Tibial artery (tissue), 4 donors: ENCODE results near the gene ARHGEF6.

ENCODE experiments used
- DNase-seq, 2 donors: peaks; one replicate each; pipeline ENCODE4 v3.0.0-alpha.2; 2019
- H3K27ac ChIP-seq, 2 donors: fragments of 200-600 bp; sonication (generic) in 1 of 2; 1 replicate in 1 of 2; 2 replicates in 1 of 2; pipeline ENCODE4 v1.5.1; 2018 to 2019; ENCODE audit warnings: mild to moderate bottlenecking in 1 of 2
- H3K27me3 ChIP-seq, 2 donors: fragments of 200-600 bp; sonication (generic) in 1 of 2; one replicate each; pipeline versions ENCODE4 v1.5.1 to v1.6.0; 2016 to 2019
- H3K36me3 ChIP-seq, 3 donors: fragments of 200-600 bp; sonication (generic) in 2 of 3; one replicate each; pipeline ENCODE4 v1.5.1; 2016 to 2019; ENCODE audit warnings: mild to moderate bottlenecking in 2 of 3
- H3K4me1 ChIP-seq, 4 donors: fragments of 200-600 bp; sonication (generic) in 2 of 4; 1 replicate in 3 of 4; 2 replicates in 1 of 4; pipeline ENCODE4 v1.5.1; 2016 to 2019
- H3K4me3 ChIP-seq, 2 donors: fragments of 200-600 bp; sonication (generic) in 1 of 2; 1 replicate in 1 of 2; 2 replicates in 1 of 2; pipeline ENCODE4 v1.5.1; 2018 to 2019; ENCODE audit warnings: mild to moderate bottlenecking in 2 of 2
- H3K9me3 ChIP-seq, 3 donors: fragments of 200-600 bp; sonication (generic) in 1 of 3; one replicate each; pipeline ENCODE4 v1.5.1; 2016 to 2019
- CTCF ChIP-seq, 2 experiments: fragments of 200-600 bp in 1 of 2; fragments of 450-650 bp in 1 of 2; IDR thresholded peaks; one replicate each; pipeline ENCODE4 v1.5.1; 2017 to 2019; ENCODE audit warnings: antibody characterized with exemption in 2 of 2, mild to moderate bottlenecking in 1 of 2, moderate library complexity in 1 of 2
- intact Hi-C: fragments of 100-400 bp; cut with DNase I; formaldehyde crosslinking; loops from one replicate; pipeline ENCODE4 v1.15.0; 2023; ENCODE audit warnings: low total_unique reads

ARHGEF6 gene

GRCh38 chrX:136684120-136684519 is 96.6 kb downstream of the ARHGEF6 start:
- TF ChIP-seq CTCF (IDR thresholded peaks at IDR 0.05), result no peak

GRCh38 chrX:136679531-136679930 is 101.2 kb downstream of the ARHGEF6 start:
- no peaks in the 10 kb centered on the region for H3K9me3 ChIP-seq
- H3K4me1 ChIP-seq, result no peaks in the 10 kb centered on the region
- no peak for TF ChIP-seq CTCF (IDR thresholded peaks at IDR 0.05)
- peaks cover 0 to 19% (median 0%) of the 10 kb centered on the region in 3 donors for H3K36me3 ChIP-seq
- no peak overlapping the region for H3K27ac ChIP-seq
- intact Hi-C loops, result no loop called here
- H3K27me3 ChIP-seq, result no peaks in the 10 kb centered on the region
- no peak overlapping the region for H3K4me3 ChIP-seq
- DNase-seq, result no peak

More at GRCh38 chrX:136684120-136684519, 96.6 kb downstream of the ARHGEF6 start:
- Histone ChIP-seq H3K4me1 (no peaks in the 10 kb centered on the region), H3K4me3 (no peak overlapping the region), H3K27ac (no peak overlapping the region), H3K36me3 (peaks cover 0 to 23% (median 8%) of the 10 kb centered on the region in 3 donors), H3K27me3 (no peaks in the 10 kb centered on the region), H3K9me3 (no peaks in the 10 kb centered on the region)
- intact Hi-C loops, result no loop called here
- DNase-seq, result no peak

- peaks cover 2 to 45% (median 16%) of the 10 kb centered on the region in 3 donors for H3K36me3 ChIP-seq
- H3K9me3 ChIP-seq, result no peaks in the 10 kb centered on the region
- intact Hi-C loops, result no loop called here
- H3K27ac ChIP-seq, result no peak overlapping the region
- TF ChIP-seq CTCF (IDR thresholded peaks at IDR 0.05), result no peak
- no peak for DNase-seq
- no peak overlapping the region for H3K4me3 ChIP-seq
- H3K27me3 ChIP-seq, result no peaks in the 10 kb centered on the region
- H3K4me1 ChIP-seq, result no peaks in the 10 kb centered on the region
Measured at GRCh38 chrX:136674270-136674985, 106.3 kb downstream of the ARHGEF6 start.

GRCh38 chrX:136671006-136671610 is 109.6 kb downstream of the ARHGEF6 start:
- intact Hi-C loops, result no loop called here
- TF ChIP-seq CTCF (IDR thresholded peaks at IDR 0.05), result no peak

GRCh38 chrX:136667446-136668168 is 113.1 kb downstream of the ARHGEF6 start:
- Histone ChIP-seq H3K4me1 (no peaks in the 10 kb centered on the region), H3K27ac (no peak overlapping the region), H3K36me3 (peaks cover 29 to 52% (median 39%) of the 10 kb centered on the region in 3 donors), H3K4me3 (no peak overlapping the region), H3K9me3 (peaks cover 0 to 4% (median 0%) of the 10 kb centered on the region in 3 donors), H3K27me3 (no peaks in the 10 kb centered on the region)
- no peak for TF ChIP-seq CTCF (IDR thresholded peaks at IDR 0.05)
- intact Hi-C loops, result no loop called here
- no peak for DNase-seq

More at GRCh38 chrX:136671006-136671610, 109.6 kb downstream of the ARHGEF6 start:
- no peaks in the 10 kb centered on the region for H3K4me1 ChIP-seq
- DNase-seq, result no peak
- H3K27ac ChIP-seq, result no peak overlapping the region
- H3K36me3 ChIP-seq, result peaks cover 18 to 64% (median 35%) of the 10 kb centered on the region in 3 donors
- no peak overlapping the region for H3K4me3 ChIP-seq
- no peaks in the 10 kb centered on the region for H3K27me3 ChIP-seq
- no peaks in the 10 kb centered on the region for H3K9me3 ChIP-seq
